NCI-H187 (cell line): ENCODE results near the gene SPRYD3.

Source experiments
- DNase-seq, 2 experiments: peaks; one replicate each; lab custom pipeline; 2025; lab: John Stamatoyannopoulos, UW

The SPRYD3 gene

DNA sequence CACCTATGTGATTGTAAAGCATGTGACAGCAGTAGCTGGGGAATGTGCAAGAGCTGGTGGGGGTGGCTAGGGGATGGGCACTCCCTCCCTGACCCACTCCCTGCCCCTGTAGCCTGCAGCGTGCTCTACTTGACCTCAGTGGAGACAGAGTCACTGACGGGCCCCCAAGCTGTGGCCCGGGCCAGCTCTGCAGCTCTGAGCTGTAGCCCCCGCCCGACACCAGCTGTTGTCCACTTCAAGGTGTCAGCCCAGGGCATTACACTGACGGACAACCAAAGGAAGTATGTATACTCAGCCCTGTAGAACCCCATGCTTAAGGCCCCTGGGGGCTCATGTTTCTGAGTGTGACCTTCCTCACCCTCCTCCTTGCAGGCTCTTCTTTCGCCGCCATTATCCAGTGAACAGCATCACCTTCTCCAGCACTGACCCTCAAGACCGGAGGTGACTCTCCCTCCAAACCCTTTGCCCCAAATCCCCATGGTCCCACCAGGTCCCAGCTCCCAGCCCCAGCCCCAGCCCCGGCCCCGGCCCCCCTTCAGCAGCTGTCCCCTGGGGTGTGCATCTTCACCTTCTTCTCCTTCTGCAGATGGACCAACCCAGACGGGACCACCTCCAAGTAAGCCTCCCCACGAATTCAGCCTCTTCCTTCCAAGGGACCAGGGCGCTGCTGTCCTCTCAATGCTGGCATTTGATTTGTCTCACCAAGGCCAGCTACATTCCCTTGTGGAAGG lies 16.0 kb downstream of the SPRYD3 start:
- DNase-seq = no peak

DNA sequence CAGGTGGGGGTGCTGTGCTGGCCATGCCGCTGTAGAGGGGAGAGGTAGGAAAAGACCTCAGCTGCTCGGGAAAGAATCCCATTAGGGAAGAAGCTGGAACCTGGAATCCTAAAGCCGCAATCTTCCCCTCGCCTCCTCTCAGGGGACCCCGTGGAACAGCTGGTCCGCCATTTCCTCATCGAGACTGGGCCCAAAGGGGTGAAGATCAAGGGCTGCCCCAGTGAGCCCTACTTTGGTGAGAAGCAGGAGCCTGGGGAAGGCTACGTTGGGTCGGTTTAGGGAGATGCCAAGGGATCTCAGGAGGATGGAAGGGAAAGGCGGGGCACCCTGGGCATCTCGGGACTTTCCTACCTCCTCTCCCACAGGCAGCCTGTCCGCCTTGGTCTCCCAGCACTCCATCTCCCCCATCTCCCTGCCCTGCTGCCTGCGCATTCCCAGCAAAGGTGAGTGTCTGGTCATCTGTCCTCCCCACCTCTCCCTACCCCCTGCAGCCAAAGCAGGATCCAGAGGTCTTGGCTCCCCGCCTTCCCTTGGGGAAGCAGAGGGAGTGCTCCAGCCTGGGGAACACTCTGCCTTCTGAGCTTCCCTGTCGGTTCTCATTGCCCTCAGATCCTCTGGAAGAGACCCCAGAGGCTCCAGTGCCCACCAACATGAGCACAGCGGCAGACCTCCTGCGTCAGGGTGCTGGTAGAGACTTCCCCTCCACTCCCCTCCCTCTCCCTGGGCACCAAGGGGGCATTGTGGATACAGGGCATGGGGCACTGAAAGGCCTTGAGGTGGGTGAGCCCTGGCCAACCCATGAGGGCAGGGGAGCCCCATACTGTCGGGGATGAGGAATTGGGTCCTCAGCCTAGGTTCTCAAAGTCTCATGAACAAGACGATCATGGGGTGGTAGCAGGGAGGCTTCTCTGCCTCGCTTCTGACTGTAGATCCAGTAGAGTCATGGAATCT lies 16.9 kb downstream of the SPRYD3 start:
- no peak for DNase-seq

DNA sequence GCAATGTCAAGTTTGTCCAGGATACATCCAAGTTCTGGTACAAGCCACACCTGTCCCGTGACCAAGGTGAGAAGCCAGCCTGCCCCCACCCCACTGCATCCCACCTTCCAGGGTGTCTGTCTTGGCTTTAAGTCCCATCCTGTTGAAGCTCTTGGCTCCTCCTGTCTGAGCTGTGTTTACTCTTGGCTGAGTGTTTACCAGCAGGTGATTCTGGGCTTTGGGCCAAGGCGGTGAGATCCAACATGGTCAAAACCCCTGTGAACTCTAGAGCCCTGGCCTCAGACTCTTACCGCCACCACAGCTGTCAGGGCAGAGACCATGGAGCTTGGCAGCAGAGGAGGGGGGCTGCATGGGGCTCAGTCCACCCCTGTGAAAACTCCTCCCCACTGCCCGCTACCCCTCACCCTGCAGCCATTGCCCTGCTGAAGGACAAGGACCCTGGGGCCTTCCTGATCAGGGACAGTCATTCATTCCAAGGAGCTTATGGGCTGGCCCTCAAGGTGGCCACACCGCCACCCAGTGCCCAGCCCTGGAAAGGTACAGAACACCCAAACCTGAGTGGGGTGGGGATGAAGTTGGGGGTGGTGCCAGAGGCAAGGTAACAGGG lies 17.7 kb downstream of the SPRYD3 start:
- peak in 1 of 2 experiments; percentile 67 for DNase-seq

DNA sequence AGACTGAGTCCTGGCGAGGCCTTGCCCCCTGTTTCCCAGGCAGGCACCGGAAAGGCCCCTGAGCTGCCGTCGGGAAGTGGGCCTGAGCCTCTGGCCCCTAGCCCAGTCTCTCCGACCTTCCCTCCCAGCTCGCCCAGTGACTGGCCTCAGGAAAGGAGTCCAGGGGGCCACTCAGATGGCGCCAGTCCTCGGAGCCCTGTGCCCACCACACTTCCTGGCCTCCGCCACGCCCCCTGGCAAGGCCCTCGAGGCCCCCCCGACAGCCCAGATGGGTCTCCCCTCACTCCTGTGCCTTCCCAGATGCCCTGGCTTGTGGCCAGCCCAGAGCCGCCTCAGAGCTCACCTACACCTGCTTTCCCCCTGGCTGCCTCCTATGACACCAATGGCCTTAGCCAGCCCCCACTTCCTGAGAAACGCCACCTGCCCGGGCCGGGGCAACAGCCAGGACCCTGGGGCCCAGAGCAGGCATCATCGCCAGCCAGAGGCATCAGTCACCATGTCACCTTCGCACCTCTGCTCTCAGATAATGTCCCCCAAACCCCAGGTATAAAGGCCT lies 18.4 kb downstream of the SPRYD3 start:
- DNase-seq = no peak

DNA sequence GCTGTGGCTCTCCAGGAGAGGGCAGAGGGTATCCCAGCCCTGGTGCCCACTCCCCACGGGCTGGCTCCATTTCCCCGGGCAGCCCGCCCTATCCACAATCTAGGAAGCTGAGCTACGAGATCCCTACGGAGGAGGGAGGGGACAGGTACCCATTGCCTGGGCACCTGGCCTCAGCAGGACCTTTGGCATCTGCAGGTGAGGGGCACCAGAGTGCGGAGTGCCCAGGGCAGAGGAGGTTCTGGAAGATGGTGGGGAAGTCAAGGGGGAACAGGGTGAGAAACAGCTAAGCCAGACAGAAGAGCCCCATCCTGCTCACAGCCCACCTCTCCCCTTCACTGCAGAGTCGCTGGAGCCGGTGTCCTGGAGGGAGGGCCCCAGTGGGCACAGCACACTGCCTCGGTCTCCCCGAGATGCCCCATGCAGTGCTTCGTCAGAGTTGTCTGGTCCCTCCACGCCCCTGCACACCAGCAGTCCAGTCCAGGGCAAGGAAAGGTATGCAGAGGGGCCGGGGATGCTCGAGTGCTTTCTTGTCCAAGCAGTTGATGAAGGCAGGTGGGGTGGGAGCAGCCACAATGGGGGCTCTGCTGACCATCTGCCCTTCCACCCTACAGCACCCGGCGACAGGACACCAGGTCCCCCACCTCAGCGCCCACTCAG lies 19.0 kb downstream of the SPRYD3 start:
- DNase-seq = no peak

DNA sequence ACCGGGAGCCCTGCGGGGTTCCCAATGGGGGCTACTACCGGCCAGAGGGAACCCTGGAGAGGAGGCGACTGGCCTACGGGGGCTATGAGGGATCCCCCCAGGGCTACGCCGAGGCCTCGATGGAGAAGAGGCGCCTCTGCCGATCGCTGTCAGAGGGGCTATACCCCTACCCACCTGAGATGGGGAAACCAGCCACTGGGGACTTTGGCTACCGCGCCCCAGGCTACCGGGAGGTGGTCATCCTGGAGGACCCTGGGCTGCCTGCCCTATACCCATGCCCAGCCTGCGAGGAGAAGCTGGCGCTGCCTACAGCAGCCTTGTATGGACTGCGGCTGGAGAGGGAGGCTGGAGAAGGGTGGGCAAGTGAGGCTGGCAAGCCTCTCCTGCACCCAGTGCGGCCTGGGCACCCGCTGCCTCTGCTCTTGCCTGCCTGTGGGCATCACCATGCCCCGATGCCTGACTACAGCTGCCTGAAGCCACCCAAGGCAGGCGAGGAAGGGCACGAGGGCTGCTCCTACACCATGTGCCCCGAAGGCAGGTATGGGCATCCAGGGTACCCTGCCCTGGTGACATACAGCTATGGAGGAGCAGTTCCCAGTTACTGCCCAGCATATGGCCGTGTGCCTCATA lies 19.6 kb downstream of the SPRYD3 start:
- no peak for DNase-seq

DNA sequence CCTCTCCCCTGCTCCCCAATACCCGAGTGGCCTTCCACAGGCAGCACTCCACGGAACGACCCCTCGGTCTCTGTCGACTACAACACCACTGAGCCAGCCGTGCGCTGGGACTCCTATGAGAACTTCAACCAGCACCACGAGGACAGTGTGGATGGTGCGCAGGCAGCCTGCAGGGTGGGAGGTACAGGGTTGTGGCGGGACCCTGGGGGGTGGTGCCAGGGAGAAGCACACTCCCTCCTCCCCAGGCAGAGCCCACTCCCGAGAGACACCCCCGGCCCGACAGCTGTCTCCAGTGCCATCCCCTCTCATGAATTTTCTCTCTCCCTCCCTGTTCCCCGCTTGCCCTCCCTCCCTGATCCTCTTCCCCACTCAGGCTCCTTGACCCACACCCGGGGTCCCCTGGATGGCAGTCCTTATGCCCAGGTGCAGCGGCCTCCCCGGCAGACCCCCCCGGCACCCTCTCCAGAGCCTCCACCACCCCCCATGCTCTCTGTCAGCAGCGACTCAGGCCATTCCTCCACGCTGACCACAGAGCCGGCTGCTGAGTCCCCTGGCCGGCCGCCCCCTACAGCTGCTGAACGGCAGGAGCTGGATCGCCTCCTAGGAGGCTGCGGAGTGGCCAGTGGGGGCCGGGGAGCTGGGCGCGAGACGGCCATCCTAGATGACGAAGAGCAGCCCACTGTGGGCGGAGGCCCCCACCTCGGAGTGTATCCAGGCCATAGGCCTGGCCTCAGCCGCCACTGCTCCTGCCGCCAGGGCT lies 20.3 kb downstream of the SPRYD3 start:
- DNase-seq = no peak

DNA sequence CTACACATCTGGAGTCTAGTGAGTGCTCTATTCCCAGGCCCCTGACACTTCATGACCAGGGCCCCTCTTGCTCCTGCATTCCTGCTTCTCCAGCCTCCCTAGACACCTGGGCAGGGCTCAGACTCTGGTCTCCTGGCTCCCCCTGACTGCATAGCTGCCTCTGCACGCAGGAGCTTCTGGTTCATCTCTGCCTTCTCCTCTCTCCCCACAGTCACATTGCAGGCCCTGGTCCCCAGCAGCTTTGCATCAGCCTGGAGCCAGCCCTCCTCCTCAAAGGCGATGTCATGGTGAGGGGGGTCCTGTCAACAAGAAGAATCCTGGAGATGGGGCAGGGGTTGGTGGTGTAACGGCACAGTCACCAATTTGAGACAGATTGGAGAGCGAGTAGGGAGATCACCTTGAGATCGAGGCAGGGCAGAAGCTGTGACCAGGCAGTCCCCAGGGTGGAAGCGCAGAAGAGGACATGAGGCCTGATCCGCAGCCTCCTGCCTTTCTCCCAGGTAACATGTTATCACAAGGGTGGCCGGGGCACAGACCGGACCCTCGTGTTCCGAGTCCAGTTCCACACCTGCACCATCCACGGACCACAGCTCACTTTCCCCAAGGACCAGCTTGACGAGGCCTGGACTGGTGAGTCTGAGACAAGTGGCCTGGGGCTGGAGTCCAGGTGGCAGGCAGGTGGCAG lies 21.2 kb downstream of the SPRYD3 start:
- no peak for DNase-seq

DNA sequence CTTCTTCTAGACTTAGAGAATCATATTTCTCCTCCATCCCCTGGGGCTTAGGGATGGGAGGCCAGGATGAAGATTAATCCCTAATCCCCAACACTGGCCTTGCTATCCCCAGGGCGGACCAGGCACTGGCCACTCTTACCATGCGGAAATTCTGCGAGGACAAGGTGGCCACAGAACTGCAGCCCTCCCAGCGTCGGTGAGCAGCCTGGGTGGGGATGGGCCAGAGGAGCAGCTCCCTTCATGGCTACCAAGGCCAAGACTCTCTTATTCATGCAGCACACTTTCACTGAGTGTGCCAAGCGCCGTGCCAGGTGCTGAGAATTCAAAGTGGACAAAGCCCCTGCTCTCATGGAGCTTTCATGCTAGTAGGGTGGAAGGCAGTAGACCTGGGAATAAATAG lies 22.3 kb downstream of the SPRYD3 start:
- no peak for DNase-seq

DNA sequence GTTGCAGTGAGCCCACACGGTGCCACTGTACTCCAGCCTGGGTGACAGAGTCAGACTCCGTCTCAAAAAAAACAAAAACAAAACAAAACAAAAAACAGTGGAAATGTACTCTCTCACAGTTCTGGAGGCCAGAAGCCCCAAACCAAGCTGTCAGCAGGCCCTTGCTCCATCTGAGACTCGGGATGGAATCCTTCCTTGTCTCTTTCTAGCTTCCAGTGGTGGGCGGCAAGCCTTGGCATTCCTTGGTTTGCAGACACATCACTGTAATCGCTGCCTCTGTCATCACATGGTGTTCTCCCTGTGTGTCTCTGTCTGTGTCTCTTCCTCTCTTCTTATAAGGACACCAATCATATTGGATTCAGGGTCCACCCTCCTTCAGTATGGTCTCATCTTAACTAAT lies 22.9 kb downstream of the SPRYD3 start:
- no peak for DNase-seq

DNA sequence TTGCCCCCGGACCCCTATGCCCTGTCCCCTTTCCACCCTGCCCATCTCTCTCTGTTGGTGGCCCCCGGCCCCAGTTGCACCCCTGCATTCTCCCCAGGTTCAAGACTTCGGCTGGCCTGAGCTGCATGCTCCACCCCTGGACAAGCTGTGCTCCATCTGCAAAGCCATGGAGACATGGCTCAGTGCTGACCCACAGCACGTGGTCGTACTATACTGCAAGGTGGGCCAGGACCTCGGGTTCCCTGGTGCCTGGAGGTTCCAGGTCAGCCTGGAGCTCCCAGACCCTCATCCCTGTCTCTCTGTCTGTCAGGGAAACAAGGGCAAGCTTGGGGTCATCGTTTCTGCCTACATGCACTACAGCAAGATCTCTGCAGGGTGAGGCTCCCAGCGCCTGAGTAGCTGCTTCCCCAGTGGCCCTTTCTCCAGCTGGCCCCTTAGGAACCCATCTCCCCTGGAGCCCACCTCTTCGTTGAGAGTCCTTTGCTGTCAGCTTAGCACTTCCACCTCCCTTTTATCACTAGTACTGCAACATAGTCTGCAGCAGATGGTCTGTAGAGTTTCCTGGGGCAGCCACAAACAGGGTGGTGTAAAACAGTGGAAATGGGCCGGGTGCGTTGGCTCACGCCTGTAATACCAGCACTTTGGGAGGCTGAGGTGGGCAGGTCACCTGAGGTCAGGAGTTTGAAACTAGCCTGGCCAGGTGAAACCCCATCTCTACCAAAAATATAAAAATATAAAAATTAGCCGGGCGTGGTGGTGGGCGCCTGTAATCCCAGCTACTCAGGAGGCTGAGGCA lies 23.5 kb downstream of the SPRYD3 start:
- no peak for DNase-seq

DNA sequence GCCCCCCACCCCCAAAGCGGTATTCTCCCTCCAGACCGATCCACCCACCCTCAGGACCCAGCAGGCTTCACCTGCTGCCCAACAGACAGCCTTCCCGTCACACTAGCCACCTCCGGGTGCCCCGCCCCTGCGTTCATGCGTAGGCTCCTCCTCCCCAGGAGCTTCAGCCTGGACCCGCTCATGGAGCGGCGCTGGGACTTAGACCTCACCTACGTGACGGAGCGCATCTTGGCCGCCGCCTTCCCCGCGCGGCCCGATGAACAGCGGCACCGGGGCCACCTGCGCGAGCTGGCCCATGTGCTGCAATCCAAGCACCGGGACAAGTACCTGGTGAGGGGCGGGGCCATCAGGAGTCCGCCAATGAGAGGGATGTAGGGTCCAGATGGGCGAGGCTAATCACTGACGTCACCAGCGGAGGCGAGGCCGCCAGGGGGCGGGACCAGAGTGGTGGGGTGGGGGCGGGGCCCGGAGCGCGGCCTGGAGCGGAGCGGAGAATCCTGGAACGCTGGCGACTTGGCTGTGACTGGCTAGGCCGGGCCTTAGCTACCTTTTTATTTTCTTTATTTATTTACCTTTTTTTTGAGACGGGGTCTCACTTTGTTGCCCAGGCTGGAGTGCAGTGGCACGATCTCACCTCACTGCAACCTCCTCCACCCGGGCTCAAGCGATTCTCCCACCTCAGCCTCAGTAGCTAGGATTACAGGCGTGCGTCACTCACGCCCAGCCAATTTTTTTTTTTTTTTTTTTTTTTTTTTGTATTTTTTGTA lies 24.9 kb downstream of the SPRYD3 start:
- peak; percentile 88 to 99 for DNase-seq

DNA sequence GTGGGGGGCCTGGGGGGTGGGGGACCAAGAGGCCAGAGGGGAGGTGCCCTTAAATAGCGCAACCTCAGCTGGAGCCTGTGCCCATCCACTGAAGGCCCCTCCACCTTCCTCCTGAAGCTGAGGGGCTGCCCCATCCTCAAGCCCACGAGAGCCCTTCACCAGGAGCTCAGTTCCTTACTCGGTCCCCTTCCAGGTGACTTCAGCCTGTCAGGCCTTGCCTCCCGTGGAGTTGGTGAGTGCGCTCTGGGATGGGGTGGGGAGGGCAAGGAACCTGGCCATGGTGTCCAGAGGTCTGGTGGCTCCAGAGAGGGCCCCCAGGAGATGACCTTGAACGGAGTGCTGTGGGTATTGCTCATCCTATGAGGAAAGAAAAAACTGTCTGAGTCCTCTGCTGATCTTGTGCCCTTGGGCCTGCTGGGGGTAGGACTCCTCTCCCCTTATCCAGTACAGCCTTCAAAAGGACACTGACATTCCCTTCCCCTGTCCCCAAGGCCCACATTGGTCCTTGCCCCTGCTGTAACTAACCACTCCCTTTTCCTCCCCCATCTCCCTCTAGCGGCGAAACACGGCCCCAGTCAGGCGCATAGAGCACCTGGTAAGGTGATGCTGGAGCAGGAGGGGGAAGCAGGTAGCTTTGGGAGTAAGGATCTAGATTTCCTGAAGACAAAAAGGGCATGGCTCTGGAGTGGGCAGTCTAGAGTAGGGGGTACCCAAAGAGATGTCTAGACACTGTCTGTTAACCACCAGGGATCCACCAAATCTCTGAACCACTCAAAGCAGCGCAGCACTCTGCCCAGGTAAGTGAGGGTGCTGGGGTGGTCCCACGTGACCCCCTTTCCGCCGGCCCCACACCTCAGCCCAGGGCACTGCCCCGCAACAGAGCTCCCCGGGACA lies 25.7 kb downstream of the SPRYD3 start:
- DNase-seq = peak; percentile 66 to 75

DNA sequence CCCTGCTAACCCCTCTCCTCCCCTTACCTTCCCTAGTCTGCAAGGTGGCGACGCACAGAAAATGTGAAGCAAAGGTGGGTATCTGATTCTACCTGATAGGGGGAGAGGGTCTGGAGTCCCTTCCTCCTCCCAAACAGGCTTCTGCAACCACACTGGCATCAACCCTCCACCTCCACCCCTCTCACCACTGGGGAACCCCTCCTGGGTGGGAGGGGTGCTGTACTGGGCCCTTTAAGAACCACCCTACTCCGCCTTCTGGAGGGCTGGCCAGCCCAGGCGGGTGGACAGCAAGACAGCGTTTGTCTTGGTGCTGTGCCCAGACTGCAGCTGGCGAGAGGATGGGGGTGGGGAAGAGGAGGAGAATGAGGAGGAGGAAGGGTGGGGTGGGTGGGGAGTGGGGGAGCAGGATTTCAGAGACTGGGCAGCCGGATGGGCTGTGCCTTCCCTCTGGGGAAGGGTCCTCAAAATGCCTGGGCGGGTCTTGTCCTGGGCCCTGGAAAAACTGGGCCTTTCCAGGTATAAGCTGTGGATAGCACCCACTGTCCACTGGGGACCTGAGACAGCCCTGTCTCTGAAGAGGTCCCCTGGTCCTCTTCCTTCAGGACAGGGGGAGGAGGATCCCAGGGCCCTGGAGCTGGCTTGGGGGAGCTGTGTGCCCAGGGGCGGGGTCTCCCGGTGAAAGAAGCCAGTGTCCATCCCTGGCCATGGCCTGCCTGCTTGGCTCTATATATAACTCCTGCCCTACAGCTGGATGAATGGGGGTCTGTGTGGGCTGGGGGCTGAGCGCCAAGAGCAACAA lies 26.6 kb downstream of the SPRYD3 start:
- no peak for DNase-seq

DNA sequence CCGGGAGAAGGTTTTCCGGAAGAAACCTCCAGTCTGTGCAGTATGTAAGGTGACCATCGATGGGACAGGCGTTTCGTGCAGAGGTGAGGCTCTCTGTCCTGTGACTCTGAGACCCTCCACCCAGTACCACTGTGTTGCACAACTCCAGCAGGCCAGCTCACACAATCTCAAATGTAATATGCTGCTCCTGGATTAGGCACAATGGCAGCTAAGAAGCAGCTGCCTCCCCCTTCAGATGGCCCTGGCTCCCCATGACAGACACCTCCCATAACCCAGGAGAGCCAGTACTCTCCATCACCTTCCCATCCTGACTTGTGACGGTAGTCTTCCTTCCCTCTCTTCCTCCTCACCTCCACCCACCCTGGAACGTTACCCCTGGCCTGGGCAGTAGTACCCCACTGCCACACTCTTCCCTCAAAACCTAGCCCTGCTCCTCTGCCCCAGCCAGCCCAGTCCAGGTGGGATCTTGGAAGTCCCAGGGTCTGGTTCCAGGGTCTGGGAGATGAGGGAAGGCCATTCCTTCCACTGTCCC lies 27.2 kb downstream of the SPRYD3 start:
- no peak for DNase-seq
